ENCODE measurements around the gene BPIFB6.

- no peak for TF ChIP-seq CTCF (conservative IDR thresholded peaks at IDR 0.05)
- TF ChIP-seq EZH2 (IDR thresholded peaks at IDR 0.05; ENCODE audit: low read depth) = no peak
Observed at GRCh38 chr20:32991792-32992641, 39.4 kb upstream of the BPIFB6 start.
